ENCODE measurements around the gene SOX14. TPM values are rescaled to one million over a fixed set of nuclear protein-coding genes. Genes with fewer than 3 reads are reported as not detected.
A peak's percentile ranks its signal among the peaks of the same experiment; 100 is the strongest.

The SOX14 gene
- total RNA-seq, 1 donor from 2014 or later: not detected

DNA sequence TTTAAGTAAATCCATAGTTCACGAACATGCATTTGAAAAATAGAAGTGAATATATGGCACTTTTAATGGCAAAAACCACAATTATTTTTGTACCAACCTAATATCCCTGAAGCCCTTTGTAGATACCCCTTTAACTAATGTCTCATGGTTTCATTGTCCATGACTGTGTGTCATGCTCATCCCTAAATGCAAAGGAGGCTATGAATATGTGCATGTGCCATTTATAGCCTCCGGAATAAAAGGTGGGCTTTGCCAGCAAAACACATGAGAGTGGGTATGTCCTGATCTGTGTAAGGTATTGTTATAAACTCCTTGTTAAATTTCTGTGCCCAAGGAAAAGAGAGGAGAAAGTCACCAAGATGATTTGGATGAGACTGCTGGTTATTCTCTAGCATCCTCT, 20.5 kb upstream of the SOX14 start:
- H3K4me3 Mint-ChIP-seq (ENCODE audit: unreplicated experiment): no peak overlapping the region
- no peaks in the 10 kb centered on the region for H3K36me3 Mint-ChIP-seq (ENCODE audit: unreplicated experiment)
- H3K9me3 Mint-ChIP-seq (ENCODE audit: unreplicated experiment): no peaks in the 10 kb centered on the region
- H3K27ac Mint-ChIP-seq (ENCODE audit: unreplicated experiment): no peak overlapping the region
- TF ChIP-seq, protein P1, sequence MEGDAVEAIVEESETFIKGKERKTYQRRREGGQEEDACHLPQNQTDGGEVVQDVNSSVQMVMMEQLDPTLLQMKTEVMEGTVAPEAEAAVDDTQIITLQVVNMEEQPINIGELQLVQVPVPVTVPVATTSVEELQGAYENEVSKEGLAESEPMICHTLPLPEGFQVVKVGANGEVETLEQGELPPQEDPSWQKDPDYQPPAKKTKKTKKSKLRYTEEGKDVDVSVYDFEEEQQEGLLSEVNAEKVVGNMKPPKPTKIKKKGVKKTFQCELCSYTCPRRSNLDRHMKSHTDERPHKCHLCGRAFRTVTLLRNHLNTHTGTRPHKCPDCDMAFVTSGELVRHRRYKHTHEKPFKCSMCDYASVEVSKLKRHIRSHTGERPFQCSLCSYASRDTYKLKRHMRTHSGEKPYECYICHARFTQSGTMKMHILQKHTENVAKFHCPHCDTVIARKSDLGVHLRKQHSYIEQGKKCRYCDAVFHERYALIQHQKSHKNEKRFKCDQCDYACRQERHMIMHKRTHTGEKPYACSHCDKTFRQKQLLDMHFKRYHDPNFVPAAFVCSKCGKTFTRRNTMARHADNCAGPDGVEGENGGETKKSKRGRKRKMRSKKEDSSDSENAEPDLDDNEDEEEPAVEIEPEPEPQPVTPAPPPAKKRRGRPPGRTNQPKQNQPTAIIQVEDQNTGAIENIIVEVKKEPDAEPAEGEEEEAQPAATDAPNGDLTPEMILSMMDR (IDR thresholded peaks at IDR 0.05; ENCODE audit: partially characterized antibody, unreplicated experiment): no peak
- no peaks in the 10 kb centered on the region for H3K27me3 Mint-ChIP-seq (ENCODE audit: unreplicated experiment)
- no peak for DNase-seq
- peaks cover 3% of the 10 kb centered on the region for H3K4me1 Mint-ChIP-seq (ENCODE audit: low read depth, unreplicated experiment)

DNA sequence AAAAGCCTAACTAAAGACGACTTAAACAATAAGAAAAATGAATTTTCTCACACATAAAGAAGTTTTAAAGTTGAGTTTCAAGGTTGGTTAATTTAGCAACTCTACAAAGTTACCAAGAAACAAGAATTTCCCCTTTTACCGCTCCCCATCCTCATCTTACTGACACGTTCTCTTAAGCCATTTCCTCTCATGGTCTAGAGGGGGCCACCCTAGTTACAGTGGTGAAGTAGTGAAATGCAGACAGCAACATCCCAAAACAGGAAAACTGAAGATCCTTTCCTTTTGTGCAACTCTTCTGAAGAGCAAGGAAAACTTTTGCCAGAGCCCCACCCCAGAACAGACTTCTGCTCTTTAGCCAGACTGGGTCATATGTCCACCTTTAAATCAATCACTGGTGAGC, 17.3 kb upstream of the SOX14 start:
- Mint-ChIP-seq H3K27me3 (ENCODE audit: unreplicated experiment) (peaks cover 3% of the 10 kb centered on the region), H3K36me3 (ENCODE audit: unreplicated experiment) (peaks cover 5% of the 10 kb centered on the region), H3K4me1 (ENCODE audit: low read depth, unreplicated experiment) (peaks cover 3% of the 10 kb centered on the region), H3K4me3 (ENCODE audit: unreplicated experiment) (no peak overlapping the region), H3K27ac (ENCODE audit: unreplicated experiment) (no peak overlapping the region), H3K9me3 (ENCODE audit: unreplicated experiment) (peaks cover 2% of the 10 kb centered on the region)
- TF ChIP-seq, protein P1 (IDR thresholded peaks at IDR 0.05; ENCODE audit: partially characterized antibody, unreplicated experiment): no peak
- no peak for DNase-seq

GRCh38 chr3:137759505-137759904, 4.6 kb upstream of the SOX14 start:
- peaks cover 40% of the 10 kb centered on the region for H3K27me3 Mint-ChIP-seq (ENCODE audit: unreplicated experiment)
- H3K4me1 Mint-ChIP-seq (ENCODE audit: low read depth, unreplicated experiment): peaks cover 2% of the 10 kb centered on the region
- TF ChIP-seq, protein P1 (IDR thresholded peaks at IDR 0.05; ENCODE audit: partially characterized antibody, unreplicated experiment): no peak
- no peak overlapping the region for H3K27ac Mint-ChIP-seq (ENCODE audit: unreplicated experiment)
- no peak for DNase-seq
- H3K9me3 Mint-ChIP-seq (ENCODE audit: unreplicated experiment): peaks cover 8% of the 10 kb centered on the region
- no peak overlapping the region for H3K4me3 Mint-ChIP-seq (ENCODE audit: unreplicated experiment)
- no peaks in the 10 kb centered on the region for H3K36me3 Mint-ChIP-seq (ENCODE audit: unreplicated experiment)

- Mint-ChIP-seq H3K27ac (ENCODE audit: unreplicated experiment) (no peak overlapping the region), H3K4me1 (ENCODE audit: low read depth, unreplicated experiment) (peaks cover 2% of the 10 kb centered on the region), H3K4me3 (ENCODE audit: unreplicated experiment) (peak overlapping the region; percentile 60), H3K9me3 (ENCODE audit: unreplicated experiment) (peaks cover 1% of the 10 kb centered on the region), H3K36me3 (ENCODE audit: unreplicated experiment) (peaks cover 1% of the 10 kb centered on the region), H3K27me3 (ENCODE audit: unreplicated experiment) (peaks cover 45% of the 10 kb centered on the region)
- TF ChIP-seq, protein P1 (IDR thresholded peaks at IDR 0.05; ENCODE audit: partially characterized antibody, unreplicated experiment): no peak
- peak; percentile 25 for DNase-seq
These were observed 3.6 kb upstream of the SOX14 start for GRCh38 chr3:137760341-137761098.

GRCh38 chr3:137761099-137761562, 3.0 kb upstream of the SOX14 start:
- peak; percentile 22 for DNase-seq
- peaks cover 4% of the 10 kb centered on the region for H3K36me3 Mint-ChIP-seq (ENCODE audit: unreplicated experiment)
- H3K4me1 Mint-ChIP-seq (ENCODE audit: low read depth, unreplicated experiment): peaks cover 5% of the 10 kb centered on the region
- peak overlapping the region; percentile 60 for H3K4me3 Mint-ChIP-seq (ENCODE audit: unreplicated experiment)
- peaks cover 50% of the 10 kb centered on the region for H3K27me3 Mint-ChIP-seq (ENCODE audit: unreplicated experiment)
- peaks cover 1% of the 10 kb centered on the region for H3K9me3 Mint-ChIP-seq (ENCODE audit: unreplicated experiment)
- TF ChIP-seq, protein P1 (IDR thresholded peaks at IDR 0.05; ENCODE audit: partially characterized antibody, unreplicated experiment): no peak
- H3K27ac Mint-ChIP-seq (ENCODE audit: unreplicated experiment): no peak overlapping the region
